Upper lobe of right lung (tissue), 1 donor: ENCODE data around the gene HOXB3. TPM values are rescaled to one million over a fixed set of nuclear protein-coding genes. Genes with fewer than 3 reads are reported as not detected.
A peak's percentile ranks its signal among the peaks of the same experiment; 100 is the strongest.

Source experiments
- ATAC-seq: fragments of 200-7000 bp; cut with Tn5 transposase; one replicate; pipeline ENCODE4 v1.9.1; 2020; ENCODE audit warnings: mild to moderate bottlenecking, moderate library complexity
- DNase-seq: peaks from one replicate; pipeline ENCODE4 v3.0.0-alpha.2; 2020
- H3K27ac ChIP-seq: fragments of 200-600 bp; one replicate; pipeline ENCODE4 v1.8.0; 2022
- H3K27me3 ChIP-seq: fragments of 200-600 bp; one replicate; pipeline ENCODE4 v1.8.0; 2022; ENCODE audit warnings: mild to moderate bottlenecking
- H3K36me3 ChIP-seq: fragments of 200-600 bp; one replicate; pipeline ENCODE4 v1.8.0; 2022
- H3K4me1 ChIP-seq: fragments of 200-600 bp; one replicate; pipeline ENCODE4 v1.8.0; 2022
- H3K4me3 ChIP-seq: fragments of 200-600 bp; one replicate; pipeline ENCODE4 v1.8.0; 2022; ENCODE audit warnings: mild to moderate bottlenecking
- H3K9me3 ChIP-seq: fragments of 200-600 bp; one replicate; pipeline ENCODE4 v1.8.0; 2022
- intact Hi-C: fragments of 100-400 bp; cut with DNase I; formaldehyde crosslinking; loops from one replicate; pipeline ENCODE4 v1.11.0; 2022
- total RNA-seq: library from RNA; stranded (reverse); fragmentation: NEBNext Ultra II Directional; extraction: Animal tissue kit (Norgen Biotek cat#: 25700); gene quantifications from one replicate; pipeline ENCODE4 v1.2.1, GENCODE V29; 2021
- TF ChIP-seq, protein P1 (sequence below): fragments of 200-600 bp; IDR thresholded peaks from one replicate; pipeline ENCODE4 v1.8.0; 2022; ENCODE audit warnings: antibody characterized with exemption
- donor health status: DM: no; HTN: yes; CAD: no; lungs with severe emphysema.

HOXB3 gene
- total RNA-seq, 1 donor from 2014 or later: 13.3 TPM

- Histone ChIP-seq H3K36me3 (no peaks in the 10 kb centered on the region), H3K27ac (no peak overlapping the region), H3K4me1 (peaks cover 29% of the 10 kb centered on the region), H3K9me3 (no peaks in the 10 kb centered on the region), H3K4me3 (peak overlapping the region; percentile 36), H3K27me3 (peaks cover 95% of the 10 kb centered on the region)
- intact Hi-C loops: loop anchor here (10.0 kb wide), 1 partner anchor 268 kb away; no protein-coding TSS in a partner anchor
- ATAC-seq (no peak), DNase-seq (no peak)
- TF ChIP-seq, protein P1, sequence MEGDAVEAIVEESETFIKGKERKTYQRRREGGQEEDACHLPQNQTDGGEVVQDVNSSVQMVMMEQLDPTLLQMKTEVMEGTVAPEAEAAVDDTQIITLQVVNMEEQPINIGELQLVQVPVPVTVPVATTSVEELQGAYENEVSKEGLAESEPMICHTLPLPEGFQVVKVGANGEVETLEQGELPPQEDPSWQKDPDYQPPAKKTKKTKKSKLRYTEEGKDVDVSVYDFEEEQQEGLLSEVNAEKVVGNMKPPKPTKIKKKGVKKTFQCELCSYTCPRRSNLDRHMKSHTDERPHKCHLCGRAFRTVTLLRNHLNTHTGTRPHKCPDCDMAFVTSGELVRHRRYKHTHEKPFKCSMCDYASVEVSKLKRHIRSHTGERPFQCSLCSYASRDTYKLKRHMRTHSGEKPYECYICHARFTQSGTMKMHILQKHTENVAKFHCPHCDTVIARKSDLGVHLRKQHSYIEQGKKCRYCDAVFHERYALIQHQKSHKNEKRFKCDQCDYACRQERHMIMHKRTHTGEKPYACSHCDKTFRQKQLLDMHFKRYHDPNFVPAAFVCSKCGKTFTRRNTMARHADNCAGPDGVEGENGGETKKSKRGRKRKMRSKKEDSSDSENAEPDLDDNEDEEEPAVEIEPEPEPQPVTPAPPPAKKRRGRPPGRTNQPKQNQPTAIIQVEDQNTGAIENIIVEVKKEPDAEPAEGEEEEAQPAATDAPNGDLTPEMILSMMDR: no peak
These were observed 22.4 kb upstream of the HOXB3 start for GRCh38 chr17:48612456-48612853.

DNA sequence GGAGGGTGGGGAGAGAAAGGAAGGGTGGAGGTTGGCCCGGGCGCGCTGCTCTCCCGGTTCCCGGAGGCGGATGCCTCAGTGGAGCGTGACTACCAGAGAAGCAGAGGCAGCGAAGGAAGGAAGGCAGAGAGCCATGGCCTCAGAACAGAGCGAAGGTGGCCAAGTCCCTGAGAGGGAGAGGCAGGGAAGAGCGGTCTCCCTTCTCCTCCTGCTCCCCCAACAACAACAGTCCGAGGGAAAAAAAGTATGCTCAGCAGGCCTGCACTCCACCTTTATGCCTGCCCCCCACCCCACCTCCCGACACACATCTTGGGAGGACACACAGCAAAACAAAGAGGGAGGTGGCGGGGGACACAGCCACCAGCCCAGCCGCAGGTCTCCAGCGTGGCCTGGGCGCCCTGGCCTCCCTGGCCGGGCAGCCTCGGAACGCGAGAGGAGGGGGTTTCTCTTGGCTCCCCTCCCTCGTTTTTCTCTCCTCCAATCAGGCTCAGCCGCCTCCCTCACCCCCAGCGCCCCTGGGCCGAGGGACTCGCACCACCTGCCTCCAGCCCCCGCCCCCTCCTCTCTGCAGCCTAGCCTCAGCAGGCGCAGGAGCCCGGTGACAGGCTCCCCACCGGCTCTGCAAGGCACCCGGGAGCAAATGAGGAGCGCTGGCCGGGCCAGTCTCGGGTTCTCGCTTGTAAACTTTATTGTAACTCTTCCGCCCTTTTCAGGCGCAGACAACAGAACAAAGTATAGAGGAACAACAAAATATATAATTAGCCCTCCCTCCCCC, 21.8 kb upstream of the HOXB3 start:
- DNase-seq (no peak), ATAC-seq (no peak)
- H3K4me3 ChIP-seq: peak overlapping the region; percentile 64
- H3K27me3 ChIP-seq: peaks cover 95% of the 10 kb centered on the region
- no peak overlapping the region for H3K27ac ChIP-seq
- no peaks in the 10 kb centered on the region for H3K9me3 ChIP-seq
- peaks cover 29% of the 10 kb centered on the region for H3K4me1 ChIP-seq
- no peaks in the 10 kb centered on the region for H3K36me3 ChIP-seq
- intact Hi-C loops: loop anchor here (10.0 kb wide), 1 partner anchor 267 kb away; no protein-coding TSS in a partner anchor
- TF ChIP-seq, protein P1: no peak

DNA sequence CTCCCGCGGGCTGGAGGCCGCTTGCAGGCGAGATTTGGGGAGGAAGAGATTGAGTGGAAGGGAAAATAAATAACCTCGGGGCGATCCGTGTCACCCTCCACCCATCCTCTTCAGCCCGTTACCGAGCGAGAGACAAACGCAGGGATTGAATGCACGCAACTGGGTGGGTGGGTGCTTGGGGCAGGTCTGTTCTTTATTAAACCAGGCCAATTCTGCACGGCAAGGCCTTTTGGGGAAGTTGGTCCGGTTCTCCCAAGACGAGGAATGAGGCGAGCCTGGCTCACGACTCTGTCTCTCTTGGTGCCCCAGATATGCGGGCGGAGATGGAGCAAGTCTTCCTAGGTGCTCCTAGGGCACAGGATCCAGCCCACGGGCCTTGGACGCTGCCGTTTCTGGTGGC, 21.2 kb upstream of the HOXB3 start:
- ATAC-seq (peak; percentile 11), DNase-seq (no peak)
- intact Hi-C loops: loop anchor here (10.0 kb wide), 1 partner anchor 266 kb away; no protein-coding TSS in a partner anchor
- peaks cover 95% of the 10 kb centered on the region for H3K27me3 ChIP-seq
- no peaks in the 10 kb centered on the region for H3K36me3 ChIP-seq
- H3K9me3 ChIP-seq: no peaks in the 10 kb centered on the region
- H3K4me1 ChIP-seq: peaks cover 29% of the 10 kb centered on the region
- TF ChIP-seq, protein P1: no peak
- peak overlapping the region; percentile 78 for H3K27ac ChIP-seq
- peak overlapping the region; percentile 64 for H3K4me3 ChIP-seq

DNA sequence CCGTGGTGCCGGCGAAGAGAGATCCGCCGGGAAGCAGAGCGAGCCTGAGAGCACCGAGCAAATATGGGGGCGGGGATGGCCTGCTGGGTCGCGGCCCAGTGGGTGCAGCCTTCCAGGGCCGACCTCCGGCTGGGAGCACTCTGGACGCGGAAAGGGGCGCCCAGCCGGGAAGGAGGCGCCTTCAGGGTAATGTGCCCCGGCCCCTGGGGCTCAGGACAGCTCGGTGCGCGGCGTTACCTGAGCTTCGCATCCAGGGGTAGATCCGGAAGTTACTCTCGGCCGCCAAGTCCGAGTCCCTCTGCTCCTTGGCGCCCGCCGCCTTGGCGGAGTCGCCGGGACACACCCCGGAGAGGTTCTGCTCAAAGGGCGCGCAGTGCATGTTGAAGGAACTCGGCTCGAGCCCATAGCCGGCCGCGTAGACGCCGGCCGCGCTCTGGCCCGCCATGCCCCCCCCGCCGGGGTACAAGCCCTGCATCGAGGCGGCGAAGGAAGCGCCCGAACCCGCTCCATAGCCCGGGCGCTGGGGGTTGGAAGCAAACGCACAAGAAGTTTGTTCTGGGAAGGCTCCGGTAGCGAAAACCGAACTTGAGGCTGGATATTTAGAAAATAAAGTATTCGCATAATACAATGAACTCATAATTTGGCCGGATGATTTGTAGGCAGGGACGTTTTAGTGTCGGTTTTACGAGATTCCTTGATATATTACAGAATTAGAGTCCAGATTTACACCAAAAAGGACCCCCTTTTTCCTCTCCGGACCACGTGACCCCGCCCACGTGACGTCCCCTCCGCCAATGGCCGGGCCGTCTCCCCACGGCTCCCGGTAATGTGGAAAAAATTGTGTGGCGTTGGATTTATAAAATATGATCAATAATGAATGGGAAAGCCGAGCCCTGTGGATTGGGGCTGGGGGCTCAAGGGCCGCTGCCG, 20.5 kb upstream of the HOXB3 start, which contains the start of gene HOXB7:
TSS of gene HOXB7 (minus strand) at position 736 of the 930 bp plus-strand sequence. CDS start at position 637, 99 bp downstream.
- Histone ChIP-seq H3K27ac (peak within 1 kb of the TSS; percentile 78), H3K9me3 (no peaks in the 10 kb centered on the region), H3K27me3 (peaks cover 95% of the 10 kb centered on the region), H3K36me3 (no peaks in the 10 kb centered on the region), H3K4me1 (peaks cover 29% of the 10 kb centered on the region), H3K4me3 (peak within 1 kb of the TSS; percentile 64)
- peak; percentile 80 for DNase-seq
- ATAC-seq: peak; percentile 49
- TF ChIP-seq, protein P1: no peak
- intact Hi-C loops: loop anchor here (10.0 kb wide), 1 partner anchor 266 kb away; no protein-coding TSS in a partner anchor

DNA sequence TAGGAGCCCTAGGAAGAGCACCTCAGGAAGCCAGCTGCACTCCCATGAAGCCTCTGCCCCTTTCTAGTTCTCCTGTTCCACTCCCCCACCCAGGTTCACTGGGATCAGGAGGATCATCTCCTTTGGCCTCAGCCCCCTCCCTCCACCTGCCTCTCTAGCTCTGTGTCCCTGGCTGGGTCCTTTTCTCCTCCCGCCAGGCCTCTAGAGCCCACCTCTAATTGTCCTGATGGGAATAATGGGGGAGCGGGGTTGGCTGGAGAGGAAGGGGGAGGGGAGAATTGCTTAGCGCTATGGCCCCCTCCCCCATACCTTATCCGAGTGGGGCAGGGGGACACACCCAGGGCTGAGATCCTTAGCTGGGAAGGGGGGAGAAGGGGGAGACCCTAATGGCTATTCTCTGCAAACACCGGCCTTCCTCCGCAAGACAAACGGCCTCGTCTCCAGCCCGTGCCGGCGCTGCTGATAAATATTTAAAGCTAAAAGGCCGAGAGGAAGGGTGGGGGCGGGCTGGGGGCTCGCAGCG, 19.8 kb upstream of the HOXB3 start:
- peaks cover 29% of the 10 kb centered on the region for H3K4me1 ChIP-seq
- peaks cover 95% of the 10 kb centered on the region for H3K27me3 ChIP-seq
- no peaks in the 10 kb centered on the region for H3K9me3 ChIP-seq
- no peak overlapping the region for H3K27ac ChIP-seq
- no peak for DNase-seq
- H3K36me3 ChIP-seq: no peaks in the 10 kb centered on the region
- intact Hi-C loops: loop anchor here (10.0 kb wide), 1 partner anchor 265 kb away; no protein-coding TSS in a partner anchor
- H3K4me3 ChIP-seq: peak overlapping the region; percentile 64
- no peak for ATAC-seq
- TF ChIP-seq, protein P1: no peak
